NCI-H2171 (cell line): Measurements from ENCODE around the gene DSTYK.
"Not testable (repeated sequence)": the region's sequence is repeated elsewhere in the genome, so short reads cannot be mapped to it uniquely, and the experiment has no call there.

Source experiments
- DNase-seq: peaks from one replicate; lab custom pipeline; 2025; lab: John Stamatoyannopoulos, UW

Gene DSTYK

DNA sequence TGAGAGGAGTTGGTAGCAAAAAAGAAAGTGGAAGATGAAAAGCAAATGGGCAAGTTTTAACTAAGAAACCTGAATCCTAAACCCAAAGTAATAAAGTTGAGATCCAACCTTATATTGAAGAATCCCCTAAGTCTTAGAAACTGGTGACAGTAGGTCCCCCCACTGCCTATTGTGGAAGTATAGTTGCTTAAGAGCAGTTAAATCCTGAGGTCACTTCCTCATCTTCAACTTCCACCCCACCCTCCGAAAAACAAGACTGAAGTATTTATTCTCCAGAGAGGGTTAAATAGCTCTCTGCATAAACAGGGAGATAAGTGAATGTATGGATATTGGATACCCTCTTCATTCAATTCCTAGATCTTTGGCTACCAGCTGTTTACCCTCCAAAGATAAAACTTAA lies 3.3 kb upstream of the DSTYK start:
- DNase-seq, result no peak

DNA sequence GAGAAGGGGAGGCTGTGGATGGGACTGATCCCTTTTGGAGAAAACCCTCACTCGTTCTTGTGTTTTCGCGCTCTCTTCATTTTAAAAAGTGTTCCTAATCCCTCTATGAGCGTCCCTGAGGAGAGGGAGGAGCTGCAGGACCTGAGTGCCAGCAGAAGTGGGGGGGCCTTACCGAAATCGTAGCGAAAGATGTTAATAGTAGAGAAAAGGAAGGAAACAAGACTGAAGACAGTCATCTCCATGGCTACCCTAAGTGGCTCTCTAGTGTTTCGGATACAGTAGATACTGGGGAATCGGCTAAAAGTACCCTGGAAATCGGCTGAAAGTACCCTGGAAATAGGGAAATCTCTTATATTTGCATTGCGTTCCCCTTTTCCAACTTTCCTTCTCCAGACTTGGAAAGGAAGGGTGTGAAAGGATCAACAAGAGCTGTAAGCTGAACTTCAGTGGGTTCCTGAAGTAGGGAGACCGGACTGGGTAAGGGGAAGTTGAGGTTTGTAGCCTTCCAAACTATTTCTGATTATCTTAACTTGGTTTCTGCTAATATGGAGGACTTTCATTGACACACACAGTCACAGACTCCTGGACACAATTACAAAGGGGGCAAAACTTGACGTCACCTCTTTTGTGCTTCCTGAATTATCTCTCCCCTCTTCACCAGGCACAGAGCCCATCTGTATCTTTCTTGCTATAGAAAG lies 486 bp upstream of the DSTYK start:
- no peak for DNase-seq

- DNase-seq, result no peak
These were observed 740 bp downstream of the DSTYK start for GRCh38 chr1:205210756-205211168.

DNA sequence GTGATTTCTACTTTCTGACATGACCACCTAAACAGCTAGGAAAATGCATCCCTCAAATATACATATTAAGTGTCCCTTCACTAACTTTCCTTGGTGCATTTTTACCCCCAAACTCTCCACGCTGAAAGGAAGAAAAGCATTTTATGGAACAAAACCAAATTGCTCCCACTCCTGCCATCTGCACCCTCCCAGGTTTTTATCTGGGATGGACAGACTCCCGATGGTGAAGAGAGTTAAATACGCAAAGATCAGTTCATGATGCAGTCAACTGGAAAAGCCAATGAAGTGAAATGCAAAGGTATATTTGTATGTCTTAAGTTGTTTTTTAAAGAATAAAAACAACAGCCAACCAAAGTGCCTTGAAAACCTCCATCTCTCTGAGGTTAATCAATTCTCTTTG lies 2.7 kb downstream of the DSTYK start:
- DNase-seq, result no peak

GRCh38 chr1:205205055-205205454 lies 6.4 kb downstream of the DSTYK start:
- no peak for DNase-seq

GRCh38 chr1:205204552-205204951 lies 7.0 kb downstream of the DSTYK start:
- no peak for DNase-seq

DNA sequence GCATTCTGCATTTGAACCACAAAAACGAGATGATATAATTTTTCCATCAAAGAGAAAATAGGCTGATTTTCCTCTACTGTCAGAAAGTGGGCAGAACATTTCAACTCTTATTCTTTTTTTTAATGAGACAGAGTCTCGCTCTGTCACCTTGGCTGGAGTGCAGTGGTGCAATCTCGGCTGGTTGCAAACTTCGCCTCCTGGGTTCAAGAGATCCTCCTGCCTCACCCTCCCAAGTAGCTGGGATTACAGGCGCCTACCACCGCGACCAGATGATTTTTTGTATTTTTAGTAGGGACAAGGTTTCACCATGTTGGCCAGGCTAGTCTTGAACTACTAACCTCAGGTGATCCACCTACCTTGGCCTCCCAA lies 11.6 kb downstream of the DSTYK start:
- no peak for DNase-seq

- DNase-seq, result no peak
These were observed 12.2 kb downstream of the DSTYK start for GRCh38 chr1:205199090-205199930.

DNA sequence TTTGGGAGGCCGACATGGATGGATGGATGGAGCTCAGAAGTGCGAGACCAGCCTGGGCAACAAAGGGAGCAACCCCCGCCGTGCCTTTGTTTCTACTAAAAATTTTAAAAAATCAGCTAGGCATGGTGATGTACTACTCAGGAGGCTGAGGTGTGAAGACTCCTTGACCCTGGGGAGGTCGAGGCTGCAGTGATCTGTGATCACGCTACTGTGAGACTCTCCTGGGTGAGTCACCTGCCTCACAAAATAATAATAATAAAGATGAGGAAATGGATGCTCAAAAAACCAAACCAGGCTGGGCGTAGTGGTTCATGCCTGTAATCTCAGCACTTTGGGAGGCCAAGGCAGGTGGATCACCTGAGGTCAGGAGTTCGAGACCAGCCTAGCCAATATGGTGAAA lies 19.2 kb downstream of the DSTYK start:
- DNase-seq, result no peak

DNA sequence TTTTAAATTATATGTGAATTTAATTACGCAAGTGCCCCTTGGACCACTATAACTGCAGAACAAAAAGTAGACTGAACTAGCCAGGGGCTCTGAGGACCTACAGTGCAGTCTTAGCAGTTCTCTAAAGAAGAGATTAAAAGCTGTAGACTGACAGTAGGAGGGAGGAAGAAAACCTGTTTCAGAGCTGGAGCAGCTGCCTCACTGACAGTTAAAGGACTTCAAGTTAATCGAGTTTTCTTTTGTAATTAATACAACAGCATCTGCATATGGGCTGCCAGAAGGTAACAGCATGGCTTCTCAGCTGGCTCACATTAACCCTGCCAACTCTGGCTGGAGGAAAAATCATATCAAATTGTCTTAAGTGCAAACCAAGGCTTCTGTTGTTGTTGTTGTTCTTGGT lies 19.9 kb downstream of the DSTYK start:
- peak; percentile 79 for DNase-seq

DNA sequence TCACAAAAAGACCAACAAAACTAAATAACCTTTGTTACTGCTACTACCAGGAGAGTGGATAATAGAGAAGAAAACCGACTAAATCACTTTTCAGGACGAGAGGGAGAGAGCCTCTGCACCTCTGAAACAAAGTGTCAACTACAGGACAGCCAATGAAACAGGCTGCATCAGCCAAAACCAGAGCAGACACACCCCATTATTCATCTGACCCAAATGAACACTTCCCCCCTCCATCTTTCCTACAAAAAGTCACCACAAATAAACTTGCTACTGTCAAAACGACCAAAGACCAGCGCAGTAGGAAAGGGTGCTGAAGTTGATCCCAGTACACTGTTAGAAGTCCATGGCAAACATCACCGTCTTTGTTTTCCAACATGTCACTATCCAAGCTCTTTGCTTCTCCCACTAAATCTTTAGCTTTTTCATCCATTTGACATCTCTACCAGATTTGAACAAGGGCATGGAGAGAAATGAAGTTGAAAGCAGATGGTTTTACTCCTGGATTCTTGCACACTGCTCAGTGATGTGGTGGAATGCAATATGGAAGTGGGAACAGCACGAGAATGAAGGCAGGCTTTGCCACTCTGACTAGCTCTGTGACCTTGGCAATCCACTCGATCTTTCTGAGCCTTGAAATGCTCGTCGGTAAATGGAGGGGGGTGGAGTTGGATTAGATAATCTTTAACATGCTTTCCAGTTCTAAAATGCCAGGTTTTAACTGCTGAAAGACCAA lies 20.5 kb downstream of the DSTYK start:
- no peak for DNase-seq

DNA sequence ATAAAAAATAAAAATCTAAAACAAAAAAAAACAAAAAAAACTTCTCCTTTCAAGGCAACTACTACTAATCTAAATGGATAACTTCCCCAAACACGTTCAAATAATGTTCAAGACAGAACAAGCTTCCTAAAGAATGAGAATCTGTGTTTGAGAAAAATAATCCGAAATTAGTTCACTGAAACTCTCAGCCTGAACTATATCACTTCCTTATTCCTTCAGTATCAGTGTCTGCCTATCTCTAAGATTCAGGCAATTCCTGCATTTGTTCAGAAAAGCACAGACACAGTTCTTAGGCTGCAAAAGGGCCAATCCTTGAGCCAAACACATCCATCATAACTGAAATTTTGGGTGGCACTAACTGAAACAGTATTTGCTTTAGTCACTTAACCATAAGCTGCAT lies 22.4 kb downstream of the DSTYK start:
- DNase-seq, result no peak

GRCh38 chr1:205188596-205188995 lies 22.9 kb downstream of the DSTYK start:
- DNase-seq, result no peak

- no peak for DNase-seq
These were observed 23.4 kb downstream of the DSTYK start for GRCh38 chr1:205188098-205188497.

DNA sequence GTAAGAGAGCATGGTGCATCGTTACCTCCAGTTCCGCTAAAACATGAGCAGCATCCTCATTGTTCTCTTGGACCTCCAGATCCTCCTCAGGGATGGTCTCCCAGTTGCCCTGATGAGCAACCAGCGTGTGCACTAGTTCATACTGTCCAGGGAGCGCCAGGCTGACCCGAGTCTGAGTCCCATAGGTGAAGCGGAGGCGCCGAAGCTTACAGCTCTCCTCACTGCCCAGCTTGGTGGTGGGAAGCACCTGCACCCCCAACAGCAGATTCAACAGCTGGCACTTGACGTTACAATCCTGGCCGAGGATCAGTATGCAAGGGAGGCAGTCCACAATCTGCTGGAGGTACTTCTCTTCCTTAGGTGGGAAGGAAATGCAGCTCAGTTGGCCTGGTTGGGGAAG lies 24.1 kb downstream of the DSTYK start:
- DNase-seq, result no peak

DNA sequence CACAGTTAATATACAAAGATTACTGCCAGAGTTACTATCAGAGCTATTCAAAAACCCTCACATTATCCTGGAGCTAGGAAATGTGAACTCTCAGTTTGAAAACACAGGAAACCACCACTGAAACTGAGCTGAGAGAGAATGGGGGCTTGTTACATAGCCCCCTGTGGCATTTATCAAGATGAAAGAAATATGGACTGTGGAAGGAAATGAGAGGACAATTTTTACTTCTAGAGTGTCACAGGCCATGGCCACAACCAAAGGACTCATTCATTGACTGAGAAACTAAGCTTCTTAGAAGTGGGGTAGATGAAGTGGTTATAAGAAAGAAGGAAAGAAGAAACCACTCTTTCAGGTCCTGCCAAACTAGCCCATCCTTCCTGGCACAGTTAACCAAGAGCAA lies 25.3 kb downstream of the DSTYK start:
- no peak for DNase-seq

DNA sequence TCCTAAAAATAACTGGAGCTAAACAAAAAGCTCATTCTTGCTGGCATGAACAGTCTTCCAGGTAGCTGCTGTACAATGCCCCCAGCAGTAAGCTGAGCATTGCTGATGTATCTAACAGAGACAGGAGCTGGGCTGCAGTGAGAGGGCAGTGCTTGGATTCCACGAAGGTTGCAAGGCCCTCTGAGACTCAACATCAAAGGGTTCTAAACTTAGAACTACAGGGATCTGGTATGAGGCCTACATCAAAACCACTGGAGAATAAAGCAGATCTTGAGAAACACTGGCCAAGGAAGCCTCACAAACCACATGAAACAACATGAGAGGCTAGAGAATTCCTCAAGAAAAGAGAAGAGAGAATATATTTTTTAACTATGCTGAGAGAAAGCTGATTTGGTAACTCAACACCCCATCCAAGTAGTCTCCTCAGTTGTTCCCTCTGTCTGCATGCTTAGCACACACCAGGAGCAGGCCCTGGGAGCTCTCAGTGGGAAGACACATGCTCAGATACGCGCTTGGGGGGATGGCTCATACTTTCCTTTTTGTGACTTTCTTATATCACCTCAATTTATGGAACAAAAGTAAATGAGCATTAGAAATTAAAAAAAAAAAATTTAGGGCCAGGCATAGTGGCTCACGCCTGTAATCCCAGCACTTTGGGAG lies 27.7 kb downstream of the DSTYK start:
- no peak for DNase-seq

GRCh38 chr1:205182930-205183329 lies 28.6 kb downstream of the DSTYK start:
- no peak for DNase-seq

DNA sequence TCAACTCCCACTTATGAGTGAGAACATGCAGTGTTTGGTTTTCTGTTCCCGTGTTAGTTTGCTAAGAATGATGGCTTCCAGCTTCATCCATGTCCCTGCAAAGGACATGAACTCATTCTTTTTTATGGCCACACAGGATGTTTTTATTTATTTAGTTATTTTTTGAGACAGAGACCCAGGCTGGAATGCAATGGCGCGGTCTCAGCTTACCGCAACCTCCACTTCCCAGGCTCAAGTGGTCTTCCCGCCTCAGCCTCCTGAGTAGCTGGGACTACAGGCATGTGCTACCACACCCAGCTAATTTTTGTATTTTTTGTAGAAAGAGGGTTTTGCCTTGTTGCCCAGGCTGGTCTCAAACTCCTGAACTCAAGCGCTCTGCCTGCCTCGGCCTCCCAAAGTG lies 31.2 kb downstream of the DSTYK start:
- not testable (repeated sequence) for DNase-seq

DNA sequence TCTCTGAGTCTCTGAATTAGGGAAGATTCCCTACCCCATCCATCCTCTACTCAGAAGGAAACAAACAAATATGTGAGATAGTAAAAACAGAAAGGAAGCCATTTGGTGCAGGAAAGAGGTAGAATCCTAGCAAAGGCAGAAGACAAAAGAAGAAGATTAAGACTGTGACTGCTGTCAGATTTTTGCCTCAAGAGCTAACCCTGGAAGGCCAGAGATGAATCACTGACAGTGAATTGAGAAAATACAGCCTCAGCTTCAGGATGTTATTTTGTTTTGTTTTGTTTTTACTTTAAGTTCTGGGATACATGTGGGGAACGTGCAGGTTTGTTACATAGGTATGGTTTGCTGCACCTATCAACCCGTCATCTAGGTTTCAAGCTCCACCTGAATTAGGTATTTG lies 31.7 kb downstream of the DSTYK start:
- no peak for DNase-seq

DNA sequence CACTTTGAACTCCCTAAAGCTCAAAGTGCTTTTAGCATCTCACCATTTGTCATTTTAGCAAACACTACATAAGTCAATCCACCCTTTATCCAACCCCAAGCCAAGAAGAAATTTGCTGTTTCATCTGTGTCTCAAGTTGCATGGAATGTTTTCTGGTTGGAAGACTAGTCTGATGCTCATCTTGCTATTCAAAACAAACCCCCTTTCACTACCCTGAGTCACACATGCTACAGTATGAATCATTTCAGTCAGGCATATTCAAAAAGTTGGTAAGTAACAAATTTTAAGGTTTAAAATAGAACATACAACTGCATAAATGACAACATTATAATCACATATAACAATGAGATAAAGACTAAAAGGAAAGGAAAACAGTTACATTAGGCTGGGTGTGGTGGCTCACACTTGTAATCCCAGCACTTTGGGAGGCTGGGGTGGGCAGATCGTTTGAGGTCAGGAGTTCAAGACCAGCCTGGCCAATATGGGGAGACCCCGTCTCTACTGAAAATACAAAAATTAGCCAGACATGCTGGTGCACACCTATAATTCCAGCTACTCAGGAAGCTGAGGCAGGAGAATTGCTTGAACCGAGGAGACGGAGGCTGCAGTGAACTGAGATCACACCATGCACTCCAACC lies 38.7 kb downstream of the DSTYK start:
- DNase-seq, result no peak

DNA sequence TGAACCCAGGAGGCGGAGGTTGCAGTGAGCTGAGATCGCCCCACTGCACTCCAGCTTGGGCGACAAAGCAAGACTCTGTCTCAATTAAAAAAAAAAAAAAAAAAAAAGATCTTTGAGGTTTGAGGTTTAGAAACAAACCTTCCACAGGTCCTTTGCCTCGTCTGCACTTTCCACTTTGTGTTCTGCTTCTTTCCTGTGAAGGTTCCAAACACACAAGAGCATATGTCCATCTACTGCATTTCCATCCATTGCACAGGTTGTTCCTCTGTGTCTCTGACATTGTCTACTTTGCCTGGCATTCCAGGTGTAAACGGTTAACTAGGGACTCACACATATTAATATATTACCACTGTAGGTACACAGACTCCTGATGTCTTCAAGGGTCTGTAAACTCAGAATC lies 40.1 kb downstream of the DSTYK start:
- DNase-seq, result no peak
